Activated CD8-positive, alpha-beta T cell treated with anti-CD3 and anti-CD28 coated beads, Interleukin-2, amount 10 ng/mL, durations not matched to agents 7 days and 5 days (primary cell): ENCODE data around the gene ALOX5AP. TPM values are rescaled to one million over a fixed set of nuclear protein-coding genes. Genes with fewer than 3 reads are reported as not detected.

Experiments used
- ATAC-seq: fragments of 150-1000 bp; cut with Tn5 transposase; one replicate; pipeline ENCODE4 v1.10.0; 2021; ENCODE audit warnings: moderate library complexity
- CTCF ChIA-PET: fragments of 350-600 bp; sonication (Branson Sonifier 250); formaldehyde crosslinking; loops from one replicate; lab custom pipeline; 2021; ENCODE audit warnings: antibody characterized with exemption; lab: Charles Lee
- POLR2A ChIA-PET: fragments of 350-600 bp; sonication (Branson Sonifier 250); formaldehyde crosslinking; loops from one replicate; lab custom pipeline; 2021; ENCODE audit warnings: antibody characterized with exemption; lab: Charles Lee
- DNase-seq: peaks from one replicate; pipeline ENCODE4 v3.0.0-alpha.2; 2020
- H3K27ac Mint-ChIP-seq: one replicate; pipeline ENCODE4 v1.8.0; 2021; ENCODE audit warnings: mild to moderate bottlenecking, mixed read lengths
- H3K27me3 Mint-ChIP-seq: one replicate; pipeline ENCODE4 v1.8.0; 2021; ENCODE audit warnings: low read depth, mixed read lengths
- H3K36me3 Mint-ChIP-seq: one replicate; pipeline ENCODE4 v1.8.0; 2021; ENCODE audit warnings: low read depth, mixed read lengths
- H3K4me1 Mint-ChIP-seq: one replicate; pipeline ENCODE4 v1.8.0; 2021; ENCODE audit warnings: low read depth, mixed read lengths
- H3K4me3 Mint-ChIP-seq: one replicate; pipeline ENCODE4 v1.8.0; 2021; ENCODE audit warnings: mild to moderate bottlenecking, mixed read lengths
- H3K9me3 Mint-ChIP-seq: one replicate; pipeline ENCODE4 v1.8.0; 2022; ENCODE audit warnings: mixed read lengths; ENCODE audit not compliant: insufficient read depth
- total RNA-seq, 2 experiments: library from RNA; stranded (reverse); gene quantifications; one replicate each; pipeline ENCODE4 v1.2.3, GENCODE V29; 2021

ALOX5AP gene
- total RNA-seq, 2 experiments from 2014 or later, result 71.0 to 75.4 TPM

DNA sequence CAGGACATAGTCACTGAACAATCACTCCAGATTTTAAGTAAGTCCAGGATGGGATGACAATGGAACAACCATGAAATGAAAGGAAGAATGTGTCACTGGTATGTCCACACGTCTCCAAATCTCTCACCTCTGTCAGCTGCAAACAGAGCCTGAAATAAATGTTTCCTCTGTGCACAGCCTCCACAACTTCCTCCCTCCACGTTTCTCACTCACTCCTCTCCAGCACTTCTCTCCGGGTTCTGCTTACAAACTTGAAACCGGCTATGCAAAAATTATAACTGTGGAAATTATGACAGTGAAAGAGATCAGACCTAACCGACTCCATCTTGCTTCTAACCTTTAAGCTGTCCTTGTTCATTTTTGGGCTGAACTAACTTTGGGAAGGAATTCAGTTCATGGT is 35.0 kb upstream of the ALOX5AP start:
- H3K9me3 Mint-ChIP-seq, result no peaks in the 10 kb centered on the region
- peaks cover 44% of the 10 kb centered on the region for H3K27me3 Mint-ChIP-seq
- H3K4me1 Mint-ChIP-seq, result peaks cover 27% of the 10 kb centered on the region
- ATAC-seq, result no peak
- H3K4me3 Mint-ChIP-seq, result no peak overlapping the region
- no peak for DNase-seq
- POLR2A ChIA-PET, result no interaction called here
- H3K27ac Mint-ChIP-seq, result no peak overlapping the region
- CTCF ChIA-PET, result interaction anchor here (1.4 kb wide), 1 partner anchor 10 kb away, joined by 3 read pairs; no protein-coding TSS in a partner anchor
- H3K36me3 Mint-ChIP-seq, result no peaks in the 10 kb centered on the region

DNA sequence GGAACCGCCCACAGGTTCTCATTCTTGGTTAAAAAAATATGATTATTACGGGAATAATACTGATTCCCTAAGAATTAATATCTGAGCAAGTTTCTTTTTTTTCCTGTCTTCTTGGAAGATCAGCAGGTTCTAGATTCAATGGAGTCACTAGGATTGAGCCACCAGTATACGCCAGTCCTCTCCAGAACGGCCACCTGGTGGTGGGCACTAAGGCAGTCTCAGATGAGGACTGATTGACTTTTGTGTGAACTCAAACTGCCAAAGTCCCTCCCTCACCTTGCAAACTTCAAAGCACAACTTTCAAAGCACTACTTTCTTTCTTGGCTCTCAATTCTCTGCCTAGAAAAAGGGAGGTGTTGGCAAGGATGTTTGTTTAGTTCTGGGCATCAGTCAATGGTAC is 33.3 kb upstream of the ALOX5AP start:
- Mint-ChIP-seq H3K4me3 (no peak overlapping the region), H3K36me3 (no peaks in the 10 kb centered on the region), H3K4me1 (peaks cover 10% of the 10 kb centered on the region), H3K27me3 (peaks cover 43% of the 10 kb centered on the region), H3K9me3 (no peaks in the 10 kb centered on the region), H3K27ac (no peak overlapping the region)
- ChIA-PET POLR2A (no interaction called here), CTCF (no interaction called here)
- DNase-seq, result no peak
- no peak for ATAC-seq

DNA sequence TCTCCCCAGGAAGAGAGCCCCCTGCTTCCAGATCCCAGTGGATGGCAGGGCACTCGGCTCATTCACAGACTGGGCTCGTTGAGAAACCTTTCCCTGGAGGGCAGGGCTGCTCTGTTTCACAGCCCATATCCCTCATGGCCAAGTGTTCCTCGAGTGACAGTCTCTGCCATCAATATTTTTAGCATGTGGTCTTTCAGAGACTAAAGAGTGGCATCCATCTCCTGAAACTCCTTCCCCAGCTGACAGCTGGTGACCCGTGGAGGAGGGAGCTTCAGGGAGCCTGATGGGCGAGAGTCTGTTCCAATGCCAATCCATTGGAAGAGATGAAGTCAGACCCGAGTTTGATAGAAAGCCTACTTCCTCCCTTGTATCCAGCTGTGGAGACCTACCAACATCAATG is 30.7 kb upstream of the ALOX5AP start:
- Mint-ChIP-seq H3K36me3 (no peaks in the 10 kb centered on the region), H3K27me3 (peaks cover 32% of the 10 kb centered on the region), H3K4me3 (no peak overlapping the region), H3K4me1 (peaks cover 2% of the 10 kb centered on the region), H3K9me3 (no peaks in the 10 kb centered on the region), H3K27ac (no peak overlapping the region)
- POLR2A ChIA-PET, result no interaction called here
- DNase-seq (no peak), ATAC-seq (no peak)
- CTCF ChIA-PET, result no interaction called here

DNA sequence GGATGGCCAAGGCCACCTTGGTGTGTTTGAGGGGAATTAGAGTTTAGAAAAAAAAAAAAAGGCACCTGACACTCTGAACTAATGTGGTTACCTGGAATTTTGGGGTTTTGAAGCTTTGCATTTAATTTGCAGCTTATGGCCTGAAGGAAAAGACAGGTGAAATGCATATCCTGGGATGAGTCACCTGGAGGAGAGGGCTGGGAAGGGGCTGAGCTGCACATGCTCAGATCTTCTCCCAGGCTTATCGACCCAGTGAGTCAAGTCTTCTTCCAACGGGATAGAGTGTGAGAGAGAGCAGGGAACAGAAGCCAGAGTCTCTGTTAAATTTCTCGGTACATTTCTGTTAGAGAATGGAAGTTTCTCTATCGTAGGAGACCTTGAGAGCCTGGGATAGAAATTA is 29.7 kb upstream of the ALOX5AP start:
- Mint-ChIP-seq H3K4me1 (no peaks in the 10 kb centered on the region), H3K27me3 (peaks cover 27% of the 10 kb centered on the region), H3K36me3 (no peaks in the 10 kb centered on the region), H3K27ac (no peak overlapping the region), H3K4me3 (no peak overlapping the region), H3K9me3 (no peaks in the 10 kb centered on the region)
- DNase-seq (no peak), ATAC-seq (no peak)
- POLR2A ChIA-PET, result no interaction called here
- CTCF ChIA-PET, result no interaction called here

DNA sequence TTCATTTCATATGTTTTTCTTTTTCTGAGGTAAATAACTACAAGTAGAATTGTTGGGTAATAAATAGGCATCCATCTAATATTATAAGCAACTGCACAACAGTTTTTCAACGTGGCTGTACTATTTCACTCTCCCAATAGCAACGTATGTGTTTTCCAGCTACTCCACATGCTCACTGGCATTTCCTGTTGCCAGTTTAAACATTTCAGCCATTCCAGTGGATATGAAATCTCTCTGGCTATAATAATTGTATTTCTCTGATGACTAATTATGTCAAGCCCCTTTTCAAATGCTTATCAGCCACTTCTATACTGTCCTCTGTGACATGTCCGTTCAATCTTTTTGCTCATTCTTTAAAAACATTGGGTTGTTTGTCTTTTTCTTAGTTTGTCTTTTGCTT is 26.8 kb upstream of the ALOX5AP start:
- no peaks in the 10 kb centered on the region for H3K36me3 Mint-ChIP-seq
- no peak for ATAC-seq
- POLR2A ChIA-PET, result no interaction called here
- H3K9me3 Mint-ChIP-seq, result no peaks in the 10 kb centered on the region
- CTCF ChIA-PET, result interaction anchor here (1.6 kb wide), 1 partner anchor 9 kb away, joined by 5 read pairs; no protein-coding TSS in a partner anchor
- H3K4me3 Mint-ChIP-seq, result no peak overlapping the region
- peaks cover 17% of the 10 kb centered on the region for H3K27me3 Mint-ChIP-seq
- no peak for DNase-seq
- peaks cover 12% of the 10 kb centered on the region for H3K4me1 Mint-ChIP-seq
- H3K27ac Mint-ChIP-seq, result no peak overlapping the region

DNA sequence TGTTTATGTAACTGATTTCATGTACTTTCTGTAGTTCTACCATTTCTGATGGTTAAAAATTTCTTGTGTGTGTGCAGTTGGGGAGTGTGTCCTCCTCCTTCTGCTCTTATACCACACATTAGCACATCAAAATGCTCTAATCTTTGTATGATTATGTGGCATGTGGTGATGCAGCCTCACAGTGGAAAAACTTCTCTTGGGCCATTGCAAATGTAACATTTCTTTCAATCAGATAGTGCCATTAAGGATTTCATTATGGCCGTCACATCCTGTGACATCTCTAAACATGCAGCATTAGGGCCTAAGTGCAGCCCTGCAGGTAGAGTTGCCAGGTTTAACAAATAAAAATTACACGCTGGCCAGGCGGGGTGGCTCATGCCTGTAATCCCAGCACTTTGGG is 24.9 kb upstream of the ALOX5AP start:
- H3K4me3 Mint-ChIP-seq, result no peak overlapping the region

DNA sequence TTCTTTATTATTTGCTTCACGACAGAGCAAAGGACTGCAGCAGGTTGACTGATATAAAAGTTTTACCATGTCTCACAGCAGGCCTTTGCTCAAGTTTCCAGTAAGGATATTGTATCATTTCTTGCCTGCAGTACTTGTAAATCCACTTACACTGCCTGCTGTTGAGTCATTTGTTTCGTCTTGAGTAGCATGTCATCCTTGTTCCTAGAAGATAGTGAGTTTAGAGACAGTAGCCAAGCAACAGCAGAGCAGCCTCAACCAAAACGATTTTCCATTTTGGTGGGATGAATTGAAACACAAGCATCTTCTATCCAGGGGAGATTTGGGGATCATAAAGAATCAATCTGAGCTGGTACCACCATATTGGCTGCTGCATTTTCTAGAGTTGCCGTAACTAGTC is 24.0 kb upstream of the ALOX5AP start:
- Mint-ChIP-seq H3K4me3 (no peak overlapping the region), H3K36me3 (no peaks in the 10 kb centered on the region), H3K4me1 (peaks cover 17% of the 10 kb centered on the region), H3K27ac (no peak overlapping the region), H3K27me3 (peaks cover 8% of the 10 kb centered on the region), H3K9me3 (no peaks in the 10 kb centered on the region)
- no peak for DNase-seq
- CTCF ChIA-PET, result no interaction called here
- ATAC-seq, result no peak
- POLR2A ChIA-PET, result no interaction called here

More for the DNA sequence above, 24.9 kb upstream of the ALOX5AP start:
- DNase-seq (no peak), ATAC-seq (no peak)
- H3K36me3 Mint-ChIP-seq, result no peaks in the 10 kb centered on the region
- H3K27ac Mint-ChIP-seq, result no peak overlapping the region
- H3K9me3 Mint-ChIP-seq, result no peaks in the 10 kb centered on the region
- ChIA-PET CTCF (interaction anchor here (0.6 kb wide), 1 partner anchor 31 kb away, joined by 3 read pairs; no protein-coding TSS in a partner anchor), POLR2A (no interaction called here)
- peaks cover 17% of the 10 kb centered on the region for H3K4me1 Mint-ChIP-seq
- peaks cover 11% of the 10 kb centered on the region for H3K27me3 Mint-ChIP-seq

DNA sequence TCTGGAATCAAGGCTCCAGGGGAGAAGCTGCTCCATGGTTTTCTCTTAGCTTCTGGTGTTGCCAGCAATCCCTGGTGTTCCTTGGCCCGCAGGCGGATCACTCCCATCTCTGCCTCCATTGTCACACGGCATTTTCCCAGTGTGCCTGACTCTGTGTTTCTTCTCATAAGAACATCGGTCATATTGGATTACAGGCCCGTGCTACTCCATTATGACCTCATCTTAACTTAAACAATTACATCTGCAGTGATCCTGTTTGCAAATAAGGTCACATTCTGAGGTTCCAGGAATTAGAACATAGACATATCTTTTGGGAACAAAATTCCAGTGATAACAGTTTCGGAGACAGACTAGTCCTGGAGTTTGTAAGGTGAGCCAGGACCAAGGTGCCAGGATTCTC is 23.5 kb upstream of the ALOX5AP start:
- ATAC-seq, result no peak
- Mint-ChIP-seq H3K27me3 (peaks cover 7% of the 10 kb centered on the region), H3K36me3 (no peaks in the 10 kb centered on the region), H3K4me1 (peaks cover 17% of the 10 kb centered on the region), H3K27ac (no peak overlapping the region), H3K4me3 (no peak overlapping the region), H3K9me3 (no peaks in the 10 kb centered on the region)
- ChIA-PET CTCF (no interaction called here), POLR2A (no interaction called here)
- DNase-seq, result no peak

DNA sequence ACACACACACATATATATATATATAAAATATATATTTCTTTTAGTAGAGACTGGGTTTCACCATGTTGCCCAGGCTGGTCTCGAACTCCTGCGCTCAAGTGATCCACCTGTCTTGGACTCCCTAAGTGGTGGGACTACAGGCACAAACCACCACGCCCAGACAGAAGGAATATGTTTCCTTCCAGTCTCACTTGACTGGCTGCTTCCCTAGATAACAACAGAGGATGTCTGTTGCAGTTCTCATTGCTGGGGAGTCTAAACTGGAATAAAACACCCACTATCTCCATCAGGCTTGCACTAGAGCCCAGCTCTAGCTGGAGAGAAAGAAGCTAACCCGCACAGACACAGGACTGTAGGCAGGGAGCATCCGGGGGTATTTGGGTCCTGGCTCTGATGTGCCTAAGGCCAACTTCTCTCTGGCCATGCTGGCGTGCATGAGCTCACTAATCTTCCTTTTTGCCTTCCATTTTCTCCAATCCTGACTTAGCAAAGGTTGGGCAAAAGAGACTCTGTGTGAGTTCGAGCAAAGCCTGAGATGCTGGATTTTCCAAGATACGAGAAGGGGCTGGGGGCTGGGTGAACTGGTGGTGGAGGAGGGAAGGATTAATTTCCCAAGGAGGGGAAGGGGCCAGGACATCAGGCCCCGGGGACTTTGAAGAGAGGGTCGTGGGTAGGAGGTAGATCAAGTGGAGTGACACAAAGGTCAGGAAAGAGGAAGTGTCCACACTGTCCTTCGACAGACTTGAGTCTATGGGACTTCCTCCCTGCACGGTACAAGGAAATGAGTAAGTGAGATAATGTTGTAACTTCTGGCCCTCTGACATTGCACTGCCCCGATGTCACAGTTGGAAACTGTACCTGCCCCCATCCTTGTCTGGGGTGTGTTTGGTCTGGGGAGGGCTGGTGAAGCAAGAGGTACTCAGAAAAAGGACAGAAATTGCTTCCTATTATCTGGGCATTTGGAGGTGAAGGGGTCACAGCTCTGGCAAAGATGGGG is 22.5 kb upstream of the ALOX5AP start:
- POLR2A ChIA-PET, result interaction anchor here (0.6 kb wide), 1 partner anchor 96 kb away, joined by 3 read pairs; the partner anchor contains the start of gene USPL1
- no peak for ATAC-seq
- Mint-ChIP-seq H3K27ac (peak overlapping the region; percentile 68), H3K4me3 (no peak overlapping the region), H3K4me1 (peaks cover 17% of the 10 kb centered on the region), H3K27me3 (peaks cover 6% of the 10 kb centered on the region), H3K36me3 (no peaks in the 10 kb centered on the region), H3K9me3 (no peaks in the 10 kb centered on the region)
- CTCF ChIA-PET, result no interaction called here
- no peak for DNase-seq

DNA sequence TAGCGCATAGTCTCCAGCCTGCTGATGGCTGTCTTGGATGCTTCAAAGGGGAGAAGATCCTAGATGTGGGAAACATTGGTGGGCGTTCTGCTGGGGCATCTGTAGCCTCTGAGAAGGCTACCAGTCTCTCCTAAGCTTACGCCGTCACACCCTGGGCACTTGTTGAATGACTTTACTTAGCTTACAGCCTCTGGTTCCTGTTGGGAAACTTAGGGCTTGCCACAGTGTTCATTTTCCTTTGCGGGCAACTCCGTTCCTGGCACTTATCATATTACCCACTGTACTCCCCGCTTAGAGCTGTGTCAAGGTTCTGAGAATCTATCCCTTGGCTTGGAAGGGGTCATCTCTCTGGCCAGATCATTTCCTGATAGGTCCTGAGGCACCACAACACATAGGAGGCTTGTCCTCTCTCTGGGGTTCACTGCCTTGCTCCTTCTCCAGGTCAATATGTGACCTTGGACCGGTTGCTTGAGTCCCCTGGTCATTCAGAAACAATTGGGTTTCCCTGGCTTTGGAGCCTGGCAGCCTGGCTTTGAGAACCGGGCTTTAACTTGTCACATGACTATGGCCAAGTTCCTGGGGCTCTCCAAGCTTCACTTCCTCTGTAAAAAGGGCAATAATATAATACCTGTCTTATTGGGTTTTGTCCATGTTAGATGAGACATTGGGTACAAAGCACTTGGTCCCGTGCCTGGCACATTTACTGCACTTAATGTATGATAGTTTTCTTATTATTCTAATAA is 20.5 kb upstream of the ALOX5AP start:
- Mint-ChIP-seq H3K36me3 (no peaks in the 10 kb centered on the region), H3K4me1 (peaks cover 19% of the 10 kb centered on the region), H3K9me3 (no peaks in the 10 kb centered on the region), H3K4me3 (no peak overlapping the region), H3K27ac (no peak overlapping the region), H3K27me3 (no peaks in the 10 kb centered on the region)
- ATAC-seq, result no peak
- ChIA-PET POLR2A (interaction anchor here (1.0 kb wide), 1 partner anchor 26 kb away, joined by 5 read pairs; no protein-coding TSS in a partner anchor), CTCF (no interaction called here)
- no peak for DNase-seq

DNA sequence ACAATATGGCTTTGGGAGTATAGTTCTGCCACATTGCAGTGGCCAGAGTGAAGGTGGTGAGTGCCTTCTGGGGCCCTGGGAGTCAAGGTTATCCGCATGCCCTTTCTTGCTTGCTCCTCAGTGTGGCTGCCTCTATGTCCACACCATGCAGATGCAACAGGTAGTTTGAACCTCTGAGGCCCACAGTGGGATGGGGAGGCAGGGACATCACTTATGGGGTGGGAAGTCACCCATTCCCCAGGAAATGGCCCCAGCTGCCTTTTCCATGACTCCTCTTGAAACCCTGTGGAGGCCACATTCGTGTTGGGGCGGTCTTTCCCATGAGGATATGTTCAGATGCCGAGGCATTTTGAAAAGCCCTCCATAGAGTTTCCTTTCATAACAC is 20.0 kb upstream of the ALOX5AP start:
- ATAC-seq, result no peak
- ChIA-PET POLR2A (interaction anchor here (1.0 kb wide), 1 partner anchor 25 kb away, joined by 5 read pairs; no protein-coding TSS in a partner anchor), CTCF (no interaction called here)
- H3K27me3 Mint-ChIP-seq, result no peaks in the 10 kb centered on the region
- no peaks in the 10 kb centered on the region for H3K36me3 Mint-ChIP-seq
- no peaks in the 10 kb centered on the region for H3K9me3 Mint-ChIP-seq
- peaks cover 23% of the 10 kb centered on the region for H3K4me1 Mint-ChIP-seq
- no peak overlapping the region for H3K4me3 Mint-ChIP-seq
- H3K27ac Mint-ChIP-seq, result no peak overlapping the region
- DNase-seq, result no peak
